NB4 (cell line): Measurements from ENCODE around the gene RAD23B.

ENCODE experiments used
- CTCF ChIP-seq: IDR thresholded peaks from one replicate; pipeline ENCODE4 v1.5.1; 2012; ENCODE audit warnings: low read depth, low read length
- MYC ChIP-seq: IDR thresholded peaks from 2 replicates; pipeline ENCODE4 v1.6.1; 2011; ENCODE audit warnings: low read depth, low read length
- POLR2A ChIP-seq: IDR thresholded peaks from 2 replicates; pipeline ENCODE4 v1.6.1; 2011; ENCODE audit warnings: mild to moderate bottlenecking; ENCODE audit not compliant: insufficient read length; ENCODE audit errors: extremely low read depth

GRCh38 chr9:107337676-107338590 lies 54.9 kb downstream of the RAD23B start:
- no peak for TF ChIP-seq MYC
- TF ChIP-seq POLR2A = no peak
- no peak for TF ChIP-seq CTCF
